Measurements from ENCODE around the gene LRMDA.

The LRMDA gene

DNA sequence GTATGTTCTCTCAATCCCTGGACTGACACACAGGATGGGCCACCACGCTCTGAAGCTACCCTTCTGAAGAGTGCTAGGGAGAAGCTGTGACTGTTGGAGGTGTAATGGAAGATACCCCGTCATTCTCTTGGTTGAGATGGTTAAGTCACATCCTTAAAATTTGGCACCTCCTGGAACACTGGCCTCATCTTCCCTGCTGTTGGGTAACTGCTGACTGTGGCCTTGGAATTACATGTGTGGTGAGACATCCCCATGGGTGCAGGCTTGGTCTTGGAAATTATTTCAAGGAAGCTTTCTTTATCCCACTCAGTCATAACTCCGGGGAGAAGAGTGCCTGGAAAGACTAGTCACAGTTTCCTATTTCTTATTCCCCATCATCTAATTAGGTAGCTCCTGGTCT, 62.0 kb downstream of the LRMDA start:
- H3K23ac ChIP-seq (ENCODE audit: low read length in 2 of 2), result no peak overlapping the region
- no peaks in the 10 kb centered on the region for H3K79me1 ChIP-seq (replicated peaks; ENCODE audit: low read length, poor library complexity, severe bottlenecking)

GRCh38 chr10:75495434-75496190, 64.2 kb downstream of the LRMDA start:
- 66% methylated on average over 4 of the region's 4 CpGs for WGBS
- no peak overlapping the region for H3K4me2 ChIP-seq (ENCODE audit: low read length, poor library complexity, severe bottlenecking)

More for the DNA sequence above, 62.0 kb downstream of the LRMDA start:
- H3K27ac ChIP-seq (ENCODE audit: low read length, poor library complexity, severe bottlenecking), result no peak overlapping the region
- peak overlapping the region in 1 of 2 experiments; percentile 84 for H2BK12ac ChIP-seq (ENCODE audit: low read length in 2 of 2)
- H4K8ac ChIP-seq (ENCODE audit: low read length), result no peak overlapping the region
- H3K4ac ChIP-seq (ENCODE audit: low read depth in 1 of 2, low read length in 2 of 2), result no peak overlapping the region
- H3K4me1 ChIP-seq (ENCODE audit: control insufficient read depth, insufficient read depth, low read depth, low read length), result no peaks in the 10 kb centered on the region
- no peaks in the 10 kb centered on the region for H3K36me3 ChIP-seq (ENCODE audit: control insufficient read depth in 1 of 2, insufficient read depth in 2 of 2, low read depth in 1 of 2, low read length in 2 of 2)
- H3K18ac ChIP-seq (ENCODE audit: low read depth in 1 of 2, low read length in 2 of 2), result peak overlapping the region in 1 of 2 experiments; percentile 40
- no peak overlapping the region for H3K4me2 ChIP-seq (ENCODE audit: low read length, poor library complexity, severe bottlenecking)
- H3K9ac ChIP-seq (ENCODE audit: low read length), result peak overlapping the region; percentile 40
- no peak overlapping the region for H4K91ac ChIP-seq (ENCODE audit: low read length)
- H3K4me3 ChIP-seq (ENCODE audit: insufficient read depth in 1 of 2, low read depth in 1 of 2, low read length in 2 of 2), result no peak overlapping the region
- no peak overlapping the region for H2BK15ac ChIP-seq (ENCODE audit: low read depth, poor library complexity, severe bottlenecking)
- no peaks in the 10 kb centered on the region for H3K9me3 ChIP-seq (ENCODE audit: control insufficient read depth, low read length)
- DNase-seq, result no peak
- H3K14ac ChIP-seq (ENCODE audit: low read length in 2 of 2), result no peak overlapping the region
- H3K27me3 ChIP-seq (ENCODE audit: control insufficient read depth in 1 of 2, insufficient read depth in 1 of 2, low read length in 2 of 2), result peaks cover 0 to 14% of the 10 kb centered on the region in 2 experiments
- no peak overlapping the region for H2AK5ac ChIP-seq (ENCODE audit: low read length, severe bottlenecking)
- H2BK5ac ChIP-seq (ENCODE audit: low read depth, low read length, poor library complexity, severe bottlenecking), result no peak overlapping the region
- no peak overlapping the region for H2BK120ac ChIP-seq (ENCODE audit: low read depth, low read length)
- 79% methylated on average over 3 of the region's 3 CpGs for WGBS
- H2AFZ ChIP-seq (ENCODE audit: low read depth, low read length), result no peak overlapping the region

DNA sequence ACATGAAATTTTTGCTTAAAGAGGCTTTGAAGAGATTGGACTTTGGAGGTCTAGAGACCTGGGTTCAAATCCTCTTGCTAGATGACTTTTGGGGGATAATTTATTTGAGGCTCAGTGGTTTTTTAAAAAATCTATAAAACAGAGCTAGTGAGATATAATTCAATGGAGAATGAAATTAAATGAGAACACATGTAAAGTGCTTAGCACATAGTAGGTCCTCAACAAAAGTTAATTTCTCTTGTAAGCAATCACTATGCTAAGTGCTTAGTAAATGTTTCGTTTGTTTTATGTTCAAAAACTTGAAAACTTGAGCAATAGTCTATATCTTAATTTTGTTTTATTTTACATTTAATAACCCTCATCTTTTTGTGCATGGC, 64.8 kb downstream of the LRMDA start:
- no peak overlapping the region for H3K14ac ChIP-seq (ENCODE audit: low read length in 2 of 2)
- no peak overlapping the region for H2AFZ ChIP-seq (ENCODE audit: low read depth, low read length)
- no peak overlapping the region for H2BK15ac ChIP-seq (ENCODE audit: low read depth, poor library complexity, severe bottlenecking)
- no peaks in the 10 kb centered on the region for H3K79me1 ChIP-seq (replicated peaks; ENCODE audit: low read length, poor library complexity, severe bottlenecking)
- no peak overlapping the region for H4K8ac ChIP-seq (ENCODE audit: low read length)
- H2BK120ac ChIP-seq (ENCODE audit: low read depth, low read length), result no peak overlapping the region
- H3K9ac ChIP-seq (ENCODE audit: low read length), result no peak overlapping the region
- H2AK5ac ChIP-seq (ENCODE audit: low read length, severe bottlenecking), result no peak overlapping the region
- no peak overlapping the region for H3K18ac ChIP-seq (ENCODE audit: low read depth in 1 of 2, low read length in 2 of 2)
- no peak overlapping the region for H2BK12ac ChIP-seq (ENCODE audit: low read length in 2 of 2)
- no peak overlapping the region for H4K91ac ChIP-seq (ENCODE audit: low read length)
- H3K27ac ChIP-seq (ENCODE audit: low read length, poor library complexity, severe bottlenecking), result no peak overlapping the region
- no peak overlapping the region for H3K23ac ChIP-seq (ENCODE audit: low read length in 2 of 2)
- H3K9me3 ChIP-seq (ENCODE audit: control insufficient read depth, low read length), result no peaks in the 10 kb centered on the region
- WGBS, result no CpG with 5 or more reads among the region's 1 CpG
- H3K4ac ChIP-seq (ENCODE audit: low read depth in 1 of 2, low read length in 2 of 2), result no peak overlapping the region
- no peaks in the 10 kb centered on the region for H3K36me3 ChIP-seq (ENCODE audit: control insufficient read depth in 1 of 2, insufficient read depth in 2 of 2, low read depth in 1 of 2, low read length in 2 of 2)
- no peak overlapping the region for H3K4me2 ChIP-seq (ENCODE audit: low read length, poor library complexity, severe bottlenecking)
- H3K4me3 ChIP-seq (ENCODE audit: insufficient read depth in 1 of 2, low read depth in 1 of 2, low read length in 2 of 2), result no peak overlapping the region
- DNase-seq, result no peak
- H2BK5ac ChIP-seq (ENCODE audit: low read depth, low read length, poor library complexity, severe bottlenecking), result no peak overlapping the region
- no peaks in the 10 kb centered on the region for H3K4me1 ChIP-seq (ENCODE audit: control insufficient read depth, insufficient read depth, low read depth, low read length)
- peaks cover 0 to 10% of the 10 kb centered on the region in 2 experiments for H3K27me3 ChIP-seq (ENCODE audit: control insufficient read depth in 1 of 2, insufficient read depth in 1 of 2, low read length in 2 of 2)

More at GRCh38 chr10:75495434-75496190, 64.2 kb downstream of the LRMDA start:
- Histone ChIP-seq H4K8ac (ENCODE audit: low read length) (no peak overlapping the region), H2BK5ac (ENCODE audit: low read depth, low read length, poor library complexity, severe bottlenecking) (no peak overlapping the region), H3K9ac (ENCODE audit: low read length) (no peak overlapping the region), H3K23ac (ENCODE audit: low read length in 2 of 2) (no peak overlapping the region), H3K4me1 (ENCODE audit: control insufficient read depth, insufficient read depth, low read depth, low read length) (no peaks in the 10 kb centered on the region), H3K27me3 (ENCODE audit: control insufficient read depth in 1 of 2, insufficient read depth in 1 of 2, low read length in 2 of 2) (peaks cover 0 to 11% of the 10 kb centered on the region in 2 experiments), H2AK5ac (ENCODE audit: low read length, severe bottlenecking) (no peak overlapping the region), H3K14ac (ENCODE audit: low read length in 2 of 2) (peak overlapping the region in 1 of 2 experiments; percentile 3), H3K4ac (ENCODE audit: low read depth in 1 of 2, low read length in 2 of 2) (no peak overlapping the region), H4K91ac (ENCODE audit: low read length) (peak overlapping the region; percentile 21), H3K79me1 (replicated peaks; ENCODE audit: low read length, poor library complexity, severe bottlenecking) (no peaks in the 10 kb centered on the region), H3K27ac (ENCODE audit: low read length, poor library complexity, severe bottlenecking) (no peak overlapping the region), H2BK12ac (ENCODE audit: low read length in 2 of 2) (no peak overlapping the region), H3K36me3 (ENCODE audit: control insufficient read depth in 1 of 2, insufficient read depth in 2 of 2, low read depth in 1 of 2, low read length in 2 of 2) (no peaks in the 10 kb centered on the region), H2BK15ac (ENCODE audit: low read depth, poor library complexity, severe bottlenecking) (no peak overlapping the region), H3K18ac (ENCODE audit: low read depth in 1 of 2, low read length in 2 of 2) (no peak overlapping the region), H3K4me3 (ENCODE audit: insufficient read depth in 1 of 2, low read depth in 1 of 2, low read length in 2 of 2) (no peak overlapping the region), H3K9me3 (ENCODE audit: control insufficient read depth, low read length) (no peaks in the 10 kb centered on the region), H2AFZ (ENCODE audit: low read depth, low read length) (no peak overlapping the region), H2BK120ac (ENCODE audit: low read depth, low read length) (peak overlapping the region; percentile 8)
- no peak for DNase-seq

- Histone ChIP-seq H2BK12ac (ENCODE audit: low read length in 2 of 2) (no peak overlapping the region), H2BK120ac (ENCODE audit: low read depth, low read length) (no peak overlapping the region), H2AFZ (ENCODE audit: low read depth, low read length) (no peak overlapping the region), H3K4ac (ENCODE audit: low read depth in 1 of 2, low read length in 2 of 2) (no peak overlapping the region), H2AK5ac (ENCODE audit: low read length, severe bottlenecking) (no peak overlapping the region), H3K18ac (ENCODE audit: low read depth in 1 of 2, low read length in 2 of 2) (no peak overlapping the region), H3K4me1 (ENCODE audit: control insufficient read depth, insufficient read depth, low read depth, low read length) (no peaks in the 10 kb centered on the region), H3K23ac (ENCODE audit: low read length in 2 of 2) (no peak overlapping the region), H3K4me2 (ENCODE audit: low read length, poor library complexity, severe bottlenecking) (no peak overlapping the region), H3K27ac (ENCODE audit: low read length, poor library complexity, severe bottlenecking) (no peak overlapping the region), H2BK5ac (ENCODE audit: low read depth, low read length, poor library complexity, severe bottlenecking) (no peak overlapping the region), H3K9me3 (ENCODE audit: control insufficient read depth, low read length) (no peaks in the 10 kb centered on the region), H4K91ac (ENCODE audit: low read length) (no peak overlapping the region), H3K14ac (ENCODE audit: low read length in 2 of 2) (no peak overlapping the region), H3K27me3 (ENCODE audit: control insufficient read depth in 1 of 2, insufficient read depth in 1 of 2, low read length in 2 of 2) (peaks cover 0 to 7% of the 10 kb centered on the region in 2 experiments), H3K79me1 (replicated peaks; ENCODE audit: low read length, poor library complexity, severe bottlenecking) (no peaks in the 10 kb centered on the region), H3K36me3 (ENCODE audit: control insufficient read depth in 1 of 2, insufficient read depth in 2 of 2, low read depth in 1 of 2, low read length in 2 of 2) (no peaks in the 10 kb centered on the region), H2BK15ac (ENCODE audit: low read depth, poor library complexity, severe bottlenecking) (no peak overlapping the region), H3K4me3 (ENCODE audit: insufficient read depth in 1 of 2, low read depth in 1 of 2, low read length in 2 of 2) (peak overlapping the region in 1 of 2 experiments; percentile 0), H4K8ac (ENCODE audit: low read length) (no peak overlapping the region), H3K9ac (ENCODE audit: low read length) (no peak overlapping the region)
- peak; percentile 46 for DNase-seq
- WGBS, result 79% methylated on average over 14 of the region's 15 CpGs
Measured at GRCh38 chr10:75497997-75498883, 66.8 kb downstream of the LRMDA start.

All from mesenchymal stem cell (in vitro differentiated cells and primary cell).